K562 (cell line): ENCODE data around the gene KISS1R. TPM values are rescaled to one million over a fixed set of nuclear protein-coding genes. Genes with fewer than 3 reads are reported as not detected.

ENCODE experiments used
- ATAC-seq: fragments of 200-7000 bp; cut with Tn5 transposase; 3 replicates; pipeline ENCODE4 v1.9.1; 2020; ENCODE audit warnings: moderate library complexity
- BruUV-seq: library from RNA; stranded (reverse); fragments of 400-500 nt; replicated peaks from 2 replicates; lab custom pipeline; 2021; lab: Mats Ljungman, UMichigan
- CTCF ChIA-PET: fragments of 300-600 bp; formaldehyde crosslinking; extraction: SDS; loops from one replicate; lab custom pipeline; 2021; ENCODE audit warnings: low intra/inter-chr PET ratio; lab: Yijun Ruan, JAX
- POLR2A ChIA-PET: fragments of 300-600, 350-650 bp; sonication (Branson Sonifier 250); formaldehyde crosslinking; extraction: SDS; loops from one replicate; lab custom pipeline; 2021; ENCODE audit warnings: antibody characterized with exemption, inconsistent platforms; lab: Yijun Ruan, JAX
- DNase-seq, 4 experiments: peaks; one replicate each; pipeline versions ENCODE4 v3.0.0 to v3.0.0-alpha.2; 2011 to 2018; ENCODE audit warnings: low spot score in 3 of 4, mixed read lengths in 3 of 4; ENCODE audit errors: extremely low read depth in 1 of 4
- FAIRE-seq: peaks from 2 replicates; lab custom pipeline; 2011; peaks lifted over from hg19 to GRCh38; lab: Jason Lieb, UNC
- H2AFZ ChIP-seq: 2 replicates; pipeline ENCODE4 v1.6.0; 2011; ENCODE audit warnings: low read depth, low read length, control low read depth, inconsistent platforms
- H3K27ac ChIP-seq: fragments of 200-600 bp; 3 replicates; pipeline ENCODE4 v1.8.0; 2011; ENCODE audit warnings: low read depth, mild to moderate bottlenecking, control low read depth, inconsistent platforms, low read length, moderate library complexity, mixed read lengths; ENCODE audit errors: extremely low read depth
- H3K27me3 ChIP-seq, 2 experiments: fragments of 300-600 bp in 1 of 2; 2 replicates in 1 of 2; 3 replicates in 1 of 2; pipeline versions ENCODE4 v1.6.0 to v1.8.0; 2011; ENCODE audit warnings: inconsistent platforms in 2 of 2, low read length in 2 of 2, mild to moderate bottlenecking in 1 of 2, mixed read lengths in 1 of 2, moderate library complexity in 1 of 2; ENCODE audit not compliant: control insufficient read depth in 2 of 2, insufficient read depth in 2 of 2
- H3K36me3 ChIP-seq: fragments of 300-600 bp; 3 replicates; pipeline ENCODE4 v1.8.0; 2011; ENCODE audit warnings: mild to moderate bottlenecking, low read length, inconsistent platforms; ENCODE audit not compliant: control insufficient read depth, insufficient read depth
- H3K4me1 ChIP-seq, 2 experiments: fragments of 200-600 bp in 1 of 2; replicated peaks in 1 of 2; 2 replicates in 1 of 2; 3 replicates in 1 of 2; pipeline versions ENCODE4 v1.5.1 to v1.8.0; 2011; ENCODE audit warnings: inconsistent platforms in 2 of 2, low read length in 2 of 2, mild to moderate bottlenecking in 1 of 2, mixed read lengths in 1 of 2, moderate library complexity in 1 of 2; ENCODE audit not compliant: control insufficient read depth in 2 of 2, insufficient read depth in 2 of 2
- H3K4me2 ChIP-seq: 2 replicates; pipeline ENCODE4 v1.6.1; 2011; ENCODE audit warnings: low read length, control low read depth, inconsistent platforms, mixed read lengths; ENCODE audit not compliant: insufficient read depth
- H3K4me3 ChIP-seq: fragments of 200-600 bp; sonication (generic), shearing (Covaris generic); 2 replicates; pipeline ENCODE4 v1.5.1; 2016; ENCODE audit warnings: control low read depth, inconsistent platforms
- H3K79me2 ChIP-seq: fragments of 200-600 bp; 3 replicates; pipeline ENCODE4 v1.8.0; 2011; ENCODE audit warnings: low read length, inconsistent platforms; ENCODE audit not compliant: control insufficient read depth, insufficient read depth
- H3K9ac ChIP-seq, 2 experiments: 2 replicates each; pipeline versions ENCODE4 v1.6.0 to v1.6.1; 2011; ENCODE audit warnings: low read depth in 2 of 2, low read length in 2 of 2, control low read depth in 1 of 2, inconsistent platforms in 1 of 2, mild to moderate bottlenecking in 1 of 2, mixed read lengths in 1 of 2; ENCODE audit not compliant: insufficient read depth in 1 of 2
- H3K9me1 ChIP-seq: one replicate; pipeline ENCODE4 v1.6.0; 2011; ENCODE audit warnings: inconsistent platforms, mild to moderate bottlenecking, low read length, moderate library complexity; ENCODE audit not compliant: control insufficient read depth, insufficient read depth
- H3K9me3 ChIP-seq: replicated peaks from 2 replicates; pipeline ENCODE4 v1.5.1; 2011; ENCODE audit warnings: low read depth, low read length, inconsistent platforms; ENCODE audit not compliant: control insufficient read depth, insufficient read depth
- H4K20me1 ChIP-seq: replicated peaks from 2 replicates; pipeline ENCODE4 v1.6.1; 2011; ENCODE audit warnings: low read length, inconsistent platforms, mixed read lengths; ENCODE audit not compliant: control insufficient read depth, insufficient read depth
- NRF1 ChIP-seq, 2 experiments: fragments of 450-650 bp; IDR thresholded peaks in 1 of 2; conservative IDR thresholded peaks in 1 of 2; 2 replicates each; pipeline ENCODE4 v1.6.1; 2014; ENCODE audit warnings: mild to moderate bottlenecking in 2 of 2
- PHF8 ChIP-seq: fragments of 200-600 bp; sonication (generic); IDR thresholded peaks from 2 replicates; pipeline ENCODE4 v1.6.1; 2012; ENCODE audit warnings: mixed run types, mild to moderate bottlenecking, inconsistent platforms, low read length, moderate library complexity, borderline replicate concordance
- RBBP5 ChIP-seq: fragments of 200-600 bp; sonication (generic); IDR thresholded peaks from 2 replicates; pipeline ENCODE4 v1.6.1; 2012; ENCODE audit warnings: borderline replicate concordance, mild to moderate bottlenecking, low read length, control low read depth, inconsistent platforms; ENCODE audit not compliant: insufficient read depth, poor library complexity, severe bottlenecking
- WGBS: fragments of 100-300 bp; shearing (Covaris generic); methylation state at CpG from one replicate; pipeline ENCODE4 v1.1.6; 2016; ENCODE audit warnings: low coverage, mixed read lengths; ENCODE audit not compliant: insufficient coverage; ENCODE audit errors: missing lambda C conversion rate; 5-methylcytosine and 5-hydroxymethylcytosine counted together
- in situ Hi-C: fragments of 300-500 bp; cut with MboI; formaldehyde crosslinking; loops from 4 replicates; pipeline ENCODE4 v1.15.0; 2018; ENCODE audit warnings: inconsistent platforms, mixed read lengths
- intact Hi-C: fragments of 100-400 bp; cut with micrococcal nuclease; formaldehyde crosslinking; loops from 2 replicates; pipeline ENCODE4 v1.14.2; 2022
- polyA plus RNA-seq, 8 experiments: library from polyadenylated mRNA; depleted of rRNA in 4 of 8; stranded (reverse) in 5 of 8; unstranded in 3 of 8; fragments of >200 nt; fragmentation: Nextera tagmentation in 2 of 8; fragmentation: Illumina TruSeq in 1 of 8; extraction: Ambion mirVana in 2 of 8; extraction: Trizol in 1 of 8; gene quantifications; 2 replicates each; pipeline versions ENCODE4 v1.2.1 to v1.2.3, GENCODE V29; 2011 to 2014; ENCODE audit warnings: inconsistent platforms in 1 of 8, missing spikeins in 1 of 8
- total RNA-seq, 7 experiments: library from RNA; depleted of rRNA in 6 of 7; stranded (reverse); fragments of >200 nt in 6 of 7; fragmentation: Illumina TruSeq in 2 of 7; extraction: Trizol in 2 of 7; gene quantifications; 2 replicates each; pipeline versions ENCODE4 v1.2.1 to v1.2.3, GENCODE V29; 2011 to 2021; ENCODE audit warnings: low replicate concordance in 1 of 7
- TF ChIP-seq, protein P1 (sequence below), 2 experiments: fragments of 450-650 bp in 1 of 2; sonication (generic) in 1 of 2; formaldehyde crosslinking in 1 of 2; IDR thresholded peaks in 1 of 2; conservative IDR thresholded peaks in 1 of 2; 2 replicates each; pipeline versions ENCODE4 v1.6.1 to v1.8.1; 2016 to 2023; ENCODE audit warnings: mild to moderate bottlenecking in 2 of 2, moderate library complexity in 2 of 2, inconsistent platforms in 1 of 2, missing genetic modification reagents in 1 of 2
- TF ChIP-seq, protein P2 (sequence below), 2 experiments: fragments of 450-650 bp in 1 of 2; sonication (generic) in 1 of 2; formaldehyde crosslinking in 1 of 2; IDR thresholded peaks; 2 replicates each; pipeline versions ENCODE4 v1.7.1 to v1.9.0; 2016 to 2022; ENCODE audit warnings: inconsistent platforms in 1 of 2, mild to moderate bottlenecking in 1 of 2, missing genetic modification reagents in 1 of 2
- TF ChIP-seq, protein P3 (sequence below): fragments of 450-650 bp; IDR thresholded peaks from 2 replicates; pipeline ENCODE4 v1.6.1; 2018; ENCODE audit not compliant: partially characterized antibody

KISS1R gene
- total and polyA plus RNA-seq, 9 of the 15 experiments (the other 6 are each of a cell fraction or from before 2014, with no cell fraction given), result 0.37 to 39.4 (median 2.0) TPM

DNA sequence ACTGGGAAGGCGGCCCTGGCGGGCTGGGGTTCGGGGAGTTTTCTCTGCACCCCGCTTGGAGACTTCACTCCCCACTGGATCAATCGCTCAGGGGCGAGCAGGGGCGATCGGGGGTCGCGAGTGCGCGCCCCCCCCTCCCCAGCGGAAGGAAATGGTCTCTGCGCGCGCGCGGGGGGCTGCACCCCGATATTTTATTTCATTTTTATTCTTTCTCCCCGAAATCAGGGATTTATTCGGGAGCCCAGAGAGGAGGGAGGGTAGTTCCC, 9.1 kb downstream of the KISS1R start:
- peaks cover 67% of the 10 kb centered on the region for H3K79me2 ChIP-seq
- ChIA-PET CTCF (interaction anchor here (0.6 to 8.8 kb wide), 2 partner anchors 53 to 56 kb away, joined by 3 to 158 read pairs; partner anchors contain the start of gene WDR18), POLR2A (interaction anchor here (1.0 kb wide), 1 partner anchor 28 kb away, joined by 5 read pairs; no protein-coding TSS in a partner anchor)
- no TSS peak for BruUV-seq
- peak overlapping the region; percentile 95; the same call in 1 of the 2 replicates for H3K4me2 ChIP-seq
- H3K27me3 ChIP-seq, result no peaks in the 10 kb centered on the region
- in situ Hi-C loops (no loop called here), intact Hi-C loops (no loop called here)
- H3K4me3 ChIP-seq, result peak overlapping the region; percentile 99
- DNase-seq, result no peak
- peak overlapping the region; percentile 87 to 99 for H3K9ac ChIP-seq
- H3K27ac ChIP-seq, result peak overlapping the region; percentile 97
- 0% methylated on average over 17 of the region's 21 CpGs for WGBS
- no peaks in the 10 kb centered on the region for H3K9me1 ChIP-seq
- H3K4me1 ChIP-seq, result peaks cover 7 to 71% of the 10 kb centered on the region in 2 experiments; a peak in 4 of 5 replicates
- peaks cover 30% of the 10 kb centered on the region; the same call in 2 of the 3 replicates for H3K36me3 ChIP-seq
- no peak for ATAC-seq
- no peak for FAIRE-seq
- no peaks in the 10 kb centered on the region for H3K9me3 ChIP-seq
- no peak overlapping the region for H2AFZ ChIP-seq
- H4K20me1 ChIP-seq, result no peaks in the 10 kb centered on the region; the same call in 1 of the 2 replicates
- peak; percentile 42 for TF ChIP-seq RBBP5
- TF ChIP-seq, protein P1, sequence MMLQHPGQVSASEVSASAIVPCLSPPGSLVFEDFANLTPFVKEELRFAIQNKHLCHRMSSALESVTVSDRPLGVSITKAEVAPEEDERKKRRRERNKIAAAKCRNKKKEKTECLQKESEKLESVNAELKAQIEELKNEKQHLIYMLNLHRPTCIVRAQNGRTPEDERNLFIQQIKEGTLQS (IDR thresholded peaks at IDR 0.05), result no peak
- TF ChIP-seq, protein P1 (CRISPR knock-in tag; conservative IDR thresholded peaks at IDR 0.05), result no peak
- TF ChIP-seq, protein P2, sequence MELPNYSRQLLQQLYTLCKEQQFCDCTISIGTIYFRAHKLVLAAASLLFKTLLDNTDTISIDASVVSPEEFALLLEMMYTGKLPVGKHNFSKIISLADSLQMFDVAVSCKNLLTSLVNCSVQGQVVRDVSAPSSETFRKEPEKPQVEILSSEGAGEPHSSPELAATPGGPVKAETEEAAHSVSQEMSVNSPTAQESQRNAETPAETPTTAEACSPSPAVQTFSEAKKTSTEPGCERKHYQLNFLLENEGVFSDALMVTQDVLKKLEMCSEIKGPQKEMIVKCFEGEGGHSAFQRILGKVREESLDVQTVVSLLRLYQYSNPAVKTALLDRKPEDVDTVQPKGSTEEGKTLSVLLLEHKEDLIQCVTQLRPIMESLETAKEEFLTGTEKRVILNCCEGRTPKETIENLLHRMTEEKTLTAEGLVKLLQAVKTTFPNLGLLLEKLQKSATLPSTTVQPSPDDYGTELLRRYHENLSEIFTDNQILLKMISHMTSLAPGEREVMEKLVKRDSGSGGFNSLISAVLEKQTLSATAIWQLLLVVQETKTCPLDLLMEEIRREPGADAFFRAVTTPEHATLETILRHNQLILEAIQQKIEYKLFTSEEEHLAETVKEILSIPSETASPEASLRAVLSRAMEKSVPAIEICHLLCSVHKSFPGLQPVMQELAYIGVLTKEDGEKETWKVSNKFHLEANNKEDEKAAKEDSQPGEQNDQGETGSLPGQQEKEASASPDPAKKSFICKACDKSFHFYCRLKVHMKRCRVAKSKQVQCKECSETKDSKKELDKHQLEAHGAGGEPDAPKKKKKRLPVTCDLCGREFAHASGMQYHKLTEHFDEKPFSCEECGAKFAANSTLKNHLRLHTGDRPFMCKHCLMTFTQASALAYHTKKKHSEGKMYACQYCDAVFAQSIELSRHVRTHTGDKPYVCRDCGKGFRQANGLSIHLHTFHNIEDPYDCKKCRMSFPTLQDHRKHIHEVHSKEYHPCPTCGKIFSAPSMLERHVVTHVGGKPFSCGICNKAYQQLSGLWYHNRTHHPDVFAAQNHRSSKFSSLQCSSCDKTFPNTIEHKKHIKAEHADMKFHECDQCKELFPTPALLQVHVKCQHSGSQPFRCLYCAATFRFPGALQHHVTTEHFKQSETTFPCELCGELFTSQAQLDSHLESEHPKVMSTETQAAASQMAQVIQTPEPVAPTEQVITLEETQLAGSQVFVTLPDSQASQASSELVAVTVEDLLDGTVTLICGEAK (IDR thresholded peaks at IDR 0.05), result 0 out of 2 replicates have a peak, but pooled peaks have one; percentile 19
- TF ChIP-seq, protein P2 (CRISPR knock-in tag; IDR thresholded peaks at IDR 0.05), result no peak
- TF ChIP-seq NRF1 (conservative IDR thresholded peaks at IDR 0.05 in 1 of 2, IDR thresholded peaks at IDR 0.05 in 1 of 2), result peak; percentile 18 to 26; a peak in 1 of 4 replicates
- TF ChIP-seq, protein P3, sequence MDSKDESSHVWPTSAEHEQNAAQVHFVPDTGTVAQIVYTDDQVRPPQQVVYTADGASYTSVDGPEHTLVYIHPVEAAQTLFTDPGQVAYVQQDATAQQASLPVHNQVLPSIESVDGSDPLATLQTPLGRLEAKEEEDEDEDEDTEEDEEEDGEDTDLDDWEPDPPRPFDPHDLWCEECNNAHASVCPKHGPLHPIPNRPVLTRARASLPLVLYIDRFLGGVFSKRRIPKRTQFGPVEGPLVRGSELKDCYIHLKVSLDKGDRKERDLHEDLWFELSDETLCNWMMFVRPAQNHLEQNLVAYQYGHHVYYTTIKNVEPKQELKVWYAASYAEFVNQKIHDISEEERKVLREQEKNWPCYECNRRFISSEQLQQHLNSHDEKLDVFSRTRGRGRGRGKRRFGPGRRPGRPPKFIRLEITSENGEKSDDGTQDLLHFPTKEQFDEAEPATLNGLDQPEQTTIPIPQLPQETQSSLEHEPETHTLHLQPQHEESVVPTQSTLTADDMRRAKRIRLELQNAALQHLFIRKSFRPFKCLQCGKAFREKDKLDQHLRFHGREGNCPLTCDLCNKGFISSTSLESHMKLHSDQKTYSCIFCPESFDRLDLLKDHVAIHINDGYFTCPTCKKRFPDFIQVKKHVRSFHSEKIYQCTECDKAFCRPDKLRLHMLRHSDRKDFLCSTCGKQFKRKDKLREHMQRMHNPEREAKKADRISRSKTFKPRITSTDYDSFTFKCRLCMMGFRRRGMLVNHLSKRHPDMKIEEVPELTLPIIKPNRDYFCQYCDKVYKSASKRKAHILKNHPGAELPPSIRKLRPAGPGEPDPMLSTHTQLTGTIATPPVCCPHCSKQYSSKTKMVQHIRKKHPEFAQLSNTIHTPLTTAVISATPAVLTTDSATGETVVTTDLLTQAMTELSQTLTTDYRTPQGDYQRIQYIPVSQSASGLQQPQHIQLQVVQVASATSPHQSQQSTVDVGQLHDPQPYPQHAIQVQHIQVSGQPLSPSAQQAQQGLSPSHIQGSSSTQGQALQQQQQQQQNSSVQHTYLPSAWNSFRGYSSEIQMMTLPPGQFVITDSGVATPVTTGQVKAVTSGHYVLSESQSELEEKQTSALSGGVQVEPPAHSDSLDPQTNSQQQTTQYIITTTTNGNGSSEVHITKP, result peak; percentile 28
- TF ChIP-seq PHF8, result peak; percentile 23; the same call in 1 of the 2 replicates
